Breast epithelium (tissue), 4 donors: ENCODE results near the gene NAV3. TPM values are rescaled to one million over a fixed set of nuclear protein-coding genes. Genes with fewer than 3 reads are reported as not detected.

Experiments
- DNase-seq, 2 donors: peaks; one replicate each; pipeline ENCODE4 v3.0.0-alpha.2; 2019; ENCODE audit warnings: low spot score in 2 of 2
- H3K27ac ChIP-seq, 2 donors: fragments of 200-600 bp; sonication (generic) in 1 of 2; one replicate each; pipeline ENCODE4 v1.5.1; 2016 to 2019; ENCODE audit warnings: mild to moderate bottlenecking in 1 of 2
- H3K27me3 ChIP-seq, 2 donors: fragments of 200-600 bp; sonication (generic) in 1 of 2; one replicate each; pipeline versions ENCODE4 v1.5.1 to v1.6.0; 2017 to 2019; ENCODE audit warnings: control low read depth in 1 of 2, mild to moderate bottlenecking in 1 of 2
- H3K36me3 ChIP-seq: fragments of 200-600 bp; one replicate; pipeline ENCODE4 v1.5.1; 2019
- H3K4me1 ChIP-seq, 2 donors: fragments of 200-600 bp; sonication (generic); one replicate each; pipeline ENCODE4 v1.5.1; 2016 to 2019; ENCODE audit warnings: control low read depth in 1 of 2
- H3K4me3 ChIP-seq, 3 donors: fragments of 200-600 bp; sonication (generic); 1 replicate in 2 of 3; 2 replicates in 1 of 3; pipeline ENCODE4 v1.5.1; 2016 to 2019; ENCODE audit warnings: mild to moderate bottlenecking in 3 of 3, moderate library complexity in 2 of 3
- H3K9me3 ChIP-seq, 2 donors: fragments of 200-600 bp; sonication (generic) in 1 of 2; one replicate each; pipeline ENCODE4 v1.5.1; 2016 to 2019; ENCODE audit warnings: control low read depth in 1 of 2
- POLR2A ChIP-seq: fragments of 450-650 bp; IDR thresholded peaks from one replicate; pipeline ENCODE4 v1.6.1; 2016; ENCODE audit warnings: antibody characterized with exemption, mild to moderate bottlenecking, moderate library complexity
- POLR2AphosphoS5 ChIP-seq, 3 donors: sonication (generic); formaldehyde crosslinking; IDR thresholded peaks; one replicate each; pipeline ENCODE4 v1.6.1; 2017; ENCODE audit warnings: antibody characterized with exemption in 3 of 3
- intact Hi-C: fragments of 100-400 bp; cut with DNase I; formaldehyde crosslinking; loops from one replicate; pipeline ENCODE4 v1.15.1; 2023; ENCODE audit warnings: low total_unique reads
- total RNA-seq, 3 donors: library from RNA; depleted of rRNA; stranded (reverse); fragments of >200 nt; gene quantifications; one replicate each; pipeline ENCODE4 v1.1.0, GENCODE V29; 2016
- TF ChIP-seq, protein P1 (sequence below), 3 donors: fragments of 450-650 bp; IDR thresholded peaks; one replicate each; pipeline ENCODE4 v1.5.1; 2016 to 2017; ENCODE audit warnings: antibody characterized with exemption in 3 of 3, mild to moderate bottlenecking in 3 of 3, moderate library complexity in 3 of 3

The NAV3 gene
- total RNA-seq, 3 donors from 2014 or later, result 25.6 to 46.1 (median 41.1) TPM

GRCh38 chr12:77916276-77916675 is 85.6 kb downstream of the NAV3 start:
- no peaks in the 10 kb centered on the region for H3K27me3 ChIP-seq
- no peak overlapping the region for H3K4me3 ChIP-seq
- H3K36me3 ChIP-seq, result no peaks in the 10 kb centered on the region
- intact Hi-C loops, result no loop called here
- TF ChIP-seq POLR2AphosphoS5 (IDR thresholded peaks at IDR 0.05) (no peak), POLR2A (no peak)
- TF ChIP-seq, protein P1, sequence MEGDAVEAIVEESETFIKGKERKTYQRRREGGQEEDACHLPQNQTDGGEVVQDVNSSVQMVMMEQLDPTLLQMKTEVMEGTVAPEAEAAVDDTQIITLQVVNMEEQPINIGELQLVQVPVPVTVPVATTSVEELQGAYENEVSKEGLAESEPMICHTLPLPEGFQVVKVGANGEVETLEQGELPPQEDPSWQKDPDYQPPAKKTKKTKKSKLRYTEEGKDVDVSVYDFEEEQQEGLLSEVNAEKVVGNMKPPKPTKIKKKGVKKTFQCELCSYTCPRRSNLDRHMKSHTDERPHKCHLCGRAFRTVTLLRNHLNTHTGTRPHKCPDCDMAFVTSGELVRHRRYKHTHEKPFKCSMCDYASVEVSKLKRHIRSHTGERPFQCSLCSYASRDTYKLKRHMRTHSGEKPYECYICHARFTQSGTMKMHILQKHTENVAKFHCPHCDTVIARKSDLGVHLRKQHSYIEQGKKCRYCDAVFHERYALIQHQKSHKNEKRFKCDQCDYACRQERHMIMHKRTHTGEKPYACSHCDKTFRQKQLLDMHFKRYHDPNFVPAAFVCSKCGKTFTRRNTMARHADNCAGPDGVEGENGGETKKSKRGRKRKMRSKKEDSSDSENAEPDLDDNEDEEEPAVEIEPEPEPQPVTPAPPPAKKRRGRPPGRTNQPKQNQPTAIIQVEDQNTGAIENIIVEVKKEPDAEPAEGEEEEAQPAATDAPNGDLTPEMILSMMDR (IDR thresholded peaks at IDR 0.05), result no peak
- no peak for DNase-seq
- H3K4me1 ChIP-seq, result no peaks in the 10 kb centered on the region
- no peak overlapping the region for H3K27ac ChIP-seq
- H3K9me3 ChIP-seq, result no peaks in the 10 kb centered on the region

DNA sequence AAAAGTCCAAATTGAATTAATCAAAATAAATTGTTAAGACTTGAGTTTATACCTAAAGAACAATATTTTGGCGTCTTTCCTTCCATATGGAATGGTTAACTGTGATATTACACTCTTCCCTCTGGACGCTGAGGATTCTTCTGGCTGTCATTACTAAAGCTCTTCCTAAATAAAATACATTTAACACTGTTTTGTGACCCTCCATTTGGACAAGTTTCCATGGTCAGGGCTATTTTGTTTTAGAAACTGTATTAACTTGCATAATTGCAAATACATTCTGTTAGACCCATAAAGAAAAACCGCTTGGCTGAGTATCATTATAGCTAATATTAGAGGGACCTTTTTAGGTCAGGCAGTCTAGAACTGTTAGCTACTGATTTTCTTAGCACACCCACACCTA is 87.4 kb downstream of the NAV3 start:
- Histone ChIP-seq H3K4me3 (no peak overlapping the region), H3K36me3 (no peaks in the 10 kb centered on the region), H3K27ac (no peak overlapping the region), H3K27me3 (no peaks in the 10 kb centered on the region), H3K9me3 (no peaks in the 10 kb centered on the region), H3K4me1 (no peaks in the 10 kb centered on the region)
- DNase-seq, result no peak
- intact Hi-C loops, result no loop called here
- TF ChIP-seq POLR2AphosphoS5 (IDR thresholded peaks at IDR 0.05) (no peak), POLR2A (no peak)
- TF ChIP-seq, protein P1 (IDR thresholded peaks at IDR 0.05), result no peak

GRCh38 chr12:77919450-77919849 is 88.8 kb downstream of the NAV3 start:
- H3K4me1 ChIP-seq, result no peaks in the 10 kb centered on the region
- no peak for DNase-seq
- H3K27ac ChIP-seq, result no peak overlapping the region
- H3K36me3 ChIP-seq, result no peaks in the 10 kb centered on the region
- H3K9me3 ChIP-seq, result no peaks in the 10 kb centered on the region
- H3K4me3 ChIP-seq, result no peak overlapping the region
- intact Hi-C loops, result no loop called here
- no peaks in the 10 kb centered on the region for H3K27me3 ChIP-seq
- no peak for TF ChIP-seq POLR2AphosphoS5 (IDR thresholded peaks at IDR 0.05)
- TF ChIP-seq, protein P1 (IDR thresholded peaks at IDR 0.05), result no peak
- TF ChIP-seq POLR2A, result no peak

- no peaks in the 10 kb centered on the region for H3K27me3 ChIP-seq
- no peaks in the 10 kb centered on the region for H3K9me3 ChIP-seq
- intact Hi-C loops, result no loop called here
- TF ChIP-seq POLR2A (no peak), POLR2AphosphoS5 (IDR thresholded peaks at IDR 0.05) (no peak)
- TF ChIP-seq, protein P1 (IDR thresholded peaks at IDR 0.05), result no peak
- no peaks in the 10 kb centered on the region for H3K36me3 ChIP-seq
- no peaks in the 10 kb centered on the region for H3K4me1 ChIP-seq
- H3K27ac ChIP-seq, result no peak overlapping the region
- no peak overlapping the region for H3K4me3 ChIP-seq
- no peak for DNase-seq
Observed at GRCh38 chr12:77923882-77924281, 93.2 kb downstream of the NAV3 start.

DNA sequence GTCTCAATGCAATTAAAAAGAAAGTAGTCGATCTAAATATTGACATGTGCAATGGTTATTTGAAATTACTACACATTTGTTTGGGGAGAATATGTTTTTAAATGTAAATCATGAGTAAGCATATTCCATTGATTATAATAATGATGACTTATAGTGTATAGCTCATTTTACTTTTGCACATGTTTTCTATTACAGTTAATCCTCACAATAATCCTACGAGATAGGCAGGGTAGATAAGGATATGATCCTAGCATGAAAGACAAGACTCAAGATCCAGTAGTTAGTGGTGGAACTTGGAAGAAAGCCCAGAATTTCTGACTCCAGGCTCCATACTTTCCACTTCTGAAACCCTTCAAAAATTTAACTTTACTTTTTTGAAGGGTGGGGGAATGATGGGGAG is 94.0 kb downstream of the NAV3 start:
- H3K36me3 ChIP-seq, result no peaks in the 10 kb centered on the region
- H3K27ac ChIP-seq, result no peak overlapping the region
- H3K9me3 ChIP-seq, result no peaks in the 10 kb centered on the region
- DNase-seq, result no peak
- TF ChIP-seq, protein P1 (IDR thresholded peaks at IDR 0.05), result no peak
- TF ChIP-seq POLR2AphosphoS5 (IDR thresholded peaks at IDR 0.05), result no peak
- no peak for TF ChIP-seq POLR2A
- intact Hi-C loops, result no loop called here
- H3K27me3 ChIP-seq, result no peaks in the 10 kb centered on the region
- no peak overlapping the region for H3K4me3 ChIP-seq
- H3K4me1 ChIP-seq, result no peaks in the 10 kb centered on the region
